H1 (cell line): ENCODE measurements around the gene MINAR1. TPM values are rescaled to one million over a fixed set of nuclear protein-coding genes. Genes with fewer than 3 reads are reported as not detected.
"Not testable (repeated sequence)": the region's sequence is repeated elsewhere in the genome, so short reads cannot be mapped to it uniquely, and the experiment has no call there.

Experiments used
- CTCF ChIA-PET: fragments of 300-600 bp; sonication (Branson Sonifier 250); formaldehyde crosslinking; loops from one replicate; lab custom pipeline; 2021; ENCODE audit not compliant: partially characterized antibody; lab: Charles Lee
- POLR2A ChIA-PET: fragments of 300-600 bp; sonication (Branson Sonifier 250); formaldehyde crosslinking; loops from one replicate; lab custom pipeline; 2021; ENCODE audit warnings: inconsistent platforms; ENCODE audit not compliant: partially characterized antibody; lab: Charles Lee
- DNase-seq, 2 experiments: peaks; one replicate each; pipeline versions ENCODE4 v3.0.0 to v3.0.0-alpha.2; 2010 to 2022; ENCODE audit warnings: low spot score in 2 of 2, low read depth in 1 of 2, mixed read lengths in 1 of 2
- FAIRE-seq: peaks from 2 replicates; lab custom pipeline; 2011; peaks lifted over from hg19 to GRCh38; lab: Jason Lieb, UNC
- H2AFZ ChIP-seq: 2 replicates; pipeline ENCODE4 v1.8.1; 2012; ENCODE audit warnings: low read length, inconsistent platforms
- H2AK5ac ChIP-seq: 2 replicates; pipeline ENCODE4 v1.6.1; 2013; ENCODE audit warnings: low read depth, low read length
- H2BK120ac ChIP-seq: replicated peaks from 2 replicates; pipeline ENCODE3; 2013; ENCODE audit warnings: low read depth, low read length, inconsistent platforms
- H2BK12ac ChIP-seq: 2 replicates; pipeline ENCODE4 v1.6.1; 2013; ENCODE audit warnings: low read depth, low read length
- H2BK15ac ChIP-seq: 2 replicates; pipeline ENCODE4 v1.6.1; 2013; ENCODE audit warnings: low read length
- H2BK20ac ChIP-seq: 2 replicates; pipeline ENCODE4 v1.6.1; 2013; ENCODE audit warnings: low read length
- H2BK5ac ChIP-seq: 2 replicates; pipeline ENCODE4 v1.6.1; 2013; ENCODE audit warnings: low read depth, low read length
- H3K14ac ChIP-seq: 2 replicates; pipeline ENCODE4 v1.6.1; 2013; ENCODE audit warnings: inconsistent platforms; ENCODE audit not compliant: insufficient read length
- H3K18ac ChIP-seq: 2 replicates; pipeline ENCODE4 v1.6.1; 2013; ENCODE audit warnings: low read length; ENCODE audit errors: extremely low read depth
- H3K23ac ChIP-seq: 2 replicates; pipeline ENCODE4 v1.6.1; 2013; ENCODE audit warnings: inconsistent platforms; ENCODE audit not compliant: insufficient read length
- H3K23me2 ChIP-seq: 2 replicates; pipeline ENCODE4 v1.6.1; 2013; ENCODE audit warnings: low read depth, low read length
- H3K27ac ChIP-seq: 2 replicates; pipeline ENCODE4 v1.6.1; 2011; ENCODE audit warnings: low read depth, low read length, inconsistent platforms
- H3K27me3 ChIP-seq, 4 experiments: replicated peaks in 1 of 4; 1 replicate in 1 of 4; 2 replicates in 3 of 4; pipeline versions ENCODE4 v1.6.1 to v1.8.1; 2011 to 2013; ENCODE audit warnings: low read length in 3 of 4, mild to moderate bottlenecking in 3 of 4, inconsistent platforms in 2 of 4, mixed read lengths in 2 of 4, moderate library complexity in 1 of 4; ENCODE audit not compliant: control insufficient read depth in 3 of 4, insufficient read depth in 3 of 4; ENCODE audit errors: extremely low read depth in 1 of 4
- H3K36me3 ChIP-seq, 4 experiments: 2 replicates each; pipeline versions ENCODE4 v1.6.1 to v1.8.1; 2011 to 2013; ENCODE audit warnings: mild to moderate bottlenecking in 4 of 4, low read length in 3 of 4, moderate library complexity in 2 of 4, control low read depth in 1 of 4, inconsistent platforms in 1 of 4; ENCODE audit not compliant: insufficient read depth in 4 of 4, control insufficient read depth in 2 of 4
- H3K4ac ChIP-seq: replicated peaks from 2 replicates; pipeline ENCODE3; 2013; ENCODE audit warnings: low read length, low read depth, mixed read lengths, inconsistent platforms; ENCODE audit not compliant: insufficient read length
- H3K4me1 ChIP-seq, 4 experiments: replicated peaks in 1 of 4; 1 replicate in 1 of 4; 2 replicates in 3 of 4; pipeline versions ENCODE4 v1.6.1 to v1.8.1; 2011 to 2013; ENCODE audit warnings: low read length in 3 of 4, inconsistent platforms in 2 of 4, mixed read lengths in 1 of 4; ENCODE audit not compliant: insufficient read depth in 4 of 4, control insufficient read depth in 3 of 4
- H3K4me2 ChIP-seq, 2 experiments: 2 replicates each; pipeline versions ENCODE4 v1.6.1 to v1.8.1; 2011 to 2013; ENCODE audit warnings: low read depth in 2 of 2, low read length in 2 of 2, control low read depth in 1 of 2, inconsistent platforms in 1 of 2, mild to moderate bottlenecking in 1 of 2; ENCODE audit not compliant: insufficient read depth in 1 of 2
- H3K4me3 ChIP-seq, 4 experiments: fragments of 200-600, 300-600 bp in 1 of 4; sonication (generic), shearing (Covaris generic), sonication (Bioruptor Twin) in 1 of 4; 2 replicates each; pipeline versions ENCODE4 v1.5.1 to v1.8.1; 2011 to 2016; ENCODE audit warnings: low read length in 4 of 4, low read depth in 3 of 4, control low read depth in 2 of 4, inconsistent platforms in 2 of 4, mild to moderate bottlenecking in 2 of 4, mixed read lengths in 1 of 4, moderate library complexity in 1 of 4; ENCODE audit not compliant: insufficient read depth in 2 of 4; ENCODE audit errors: extremely low read depth in 1 of 4
- H3K56ac ChIP-seq: replicated peaks from 2 replicates; pipeline ENCODE3; 2013; ENCODE audit warnings: low read depth, mild to moderate bottlenecking, mixed read lengths, low read length, inconsistent platforms; ENCODE audit not compliant: insufficient read length
- H3K79me1 ChIP-seq: 2 replicates; pipeline ENCODE4 v1.6.1; 2013; ENCODE audit warnings: low read depth, low read length, control low read depth
- H3K79me2 ChIP-seq, 2 experiments: 2 replicates each; pipeline versions ENCODE4 v1.6.1 to v1.8.1; 2012 to 2013; ENCODE audit warnings: low read length in 2 of 2, mild to moderate bottlenecking in 2 of 2, inconsistent platforms in 1 of 2; ENCODE audit not compliant: insufficient read depth in 2 of 2, control insufficient read depth in 1 of 2
- H3K9ac ChIP-seq, 4 experiments: replicated peaks in 1 of 4; 1 replicate in 1 of 4; 2 replicates in 3 of 4; pipeline versions ENCODE4 v1.6.1 to v1.8.1; 2011 to 2013; ENCODE audit warnings: low read depth in 3 of 4, low read length in 3 of 4, control low read depth in 2 of 4, mild to moderate bottlenecking in 2 of 4, moderate library complexity in 2 of 4, inconsistent platforms in 1 of 4; ENCODE audit errors: extremely low read depth in 1 of 4
- H3K9me3 ChIP-seq, 2 experiments: 2 replicates each; pipeline versions ENCODE4 v1.6.1 to v1.8.1; 2012 to 2013; ENCODE audit warnings: mild to moderate bottlenecking in 2 of 2, moderate library complexity in 2 of 2, control low read depth in 1 of 2, inconsistent platforms in 1 of 2, low read depth in 1 of 2, low read length in 1 of 2, mixed read lengths in 1 of 2; ENCODE audit not compliant: insufficient read depth in 2 of 2
- H4K20me1 ChIP-seq, 2 experiments: replicated peaks in 1 of 2; 2 replicates each; pipeline versions ENCODE3 to v1.8.1; 2011 to 2013; ENCODE audit warnings: inconsistent platforms in 2 of 2, low read length in 2 of 2, mild to moderate bottlenecking in 1 of 2; ENCODE audit not compliant: insufficient read depth in 2 of 2, control insufficient read depth in 1 of 2
- H4K5ac ChIP-seq: 2 replicates; pipeline ENCODE4 v1.6.1; 2013; ENCODE audit warnings: low read length, low read depth, mixed read lengths, inconsistent platforms; ENCODE audit not compliant: insufficient read length
- H4K8ac ChIP-seq: 2 replicates; pipeline ENCODE4 v1.8.0; 2013; ENCODE audit warnings: mild to moderate bottlenecking, moderate library complexity, low read length, inconsistent platforms; ENCODE audit not compliant: insufficient read depth; ENCODE audit errors: extremely low read depth
- H4K91ac ChIP-seq: replicated peaks from 2 replicates; pipeline ENCODE3; 2013; ENCODE audit warnings: low read length, mixed read lengths, inconsistent platforms; ENCODE audit not compliant: insufficient read length
- EZH2 ChIP-seq: fragments of 200-600 bp; sonication (generic); IDR thresholded peaks from 2 replicates; pipeline ENCODE4 v1.7.1; 2012; ENCODE audit warnings: low read depth, mild to moderate bottlenecking, moderate library complexity, low read length, inconsistent platforms; ENCODE audit not compliant: severe bottlenecking
- SRF ChIP-seq: IDR thresholded peaks from 2 replicates; pipeline ENCODE4 v1.6.1; 2011; ENCODE audit warnings: mild to moderate bottlenecking, low read depth, low read length, moderate library complexity
- TEAD4 ChIP-seq: IDR thresholded peaks from 2 replicates; pipeline ENCODE4 v1.6.1; 2012; ENCODE audit warnings: low read depth, low read length, inconsistent platforms, mixed read lengths
- WGBS, 2 experiments: shearing (Covaris generic) in 1 of 2; methylation state at CpG; one replicate each; pipeline versions ENCODE4 v1.1.6 to v1.1.7; 2013 to 2015; ENCODE audit warnings: low lambda C conversion rate in 2 of 2, mixed read lengths in 2 of 2, inconsistent platforms in 1 of 2, low coverage in 1 of 2, missing lambda C conversion rate in 1 of 2; ENCODE audit not compliant: insufficient replicate concordance in 2 of 2, insufficient coverage in 1 of 2, insufficient read length in 1 of 2; ENCODE audit errors: extremely low coverage in 1 of 2, missing lambda C conversion rate in 1 of 2; 5-methylcytosine and 5-hydroxymethylcytosine counted together
- polyA plus RNA-seq, 7 experiments: library from polyadenylated mRNA; depleted of rRNA in 3 of 7; stranded (reverse) in 5 of 7; unstranded in 2 of 7; fragments of >200 nt in 5 of 7; fragments of 200-250 nt in 2 of 7; gene quantifications; 1 replicate in 5 of 7; 2 replicates in 1 of 7; 4 replicates in 1 of 7; pipeline versions ENCODE4 v1.2.1 to v1.2.3, GENCODE V29; 2011 to 2013; ENCODE audit warnings: missing spikeins in 2 of 7, mixed read lengths in 2 of 7
- total RNA-seq: library from RNA; stranded (reverse); fragmentation: NEBNext Ultra II Directional; extraction: Animal tissue kit (Norgen Biotek cat#: 25700); gene quantifications from 2 replicates; pipeline ENCODE4 v1.2.1, GENCODE V29; 2021

The MINAR1 gene
- total and polyA plus RNA-seq, 2 of the 8 experiments (the other 6 are each of a cell fraction or from before 2014, with no cell fraction given): 0.17 to 0.67 TPM

DNA sequence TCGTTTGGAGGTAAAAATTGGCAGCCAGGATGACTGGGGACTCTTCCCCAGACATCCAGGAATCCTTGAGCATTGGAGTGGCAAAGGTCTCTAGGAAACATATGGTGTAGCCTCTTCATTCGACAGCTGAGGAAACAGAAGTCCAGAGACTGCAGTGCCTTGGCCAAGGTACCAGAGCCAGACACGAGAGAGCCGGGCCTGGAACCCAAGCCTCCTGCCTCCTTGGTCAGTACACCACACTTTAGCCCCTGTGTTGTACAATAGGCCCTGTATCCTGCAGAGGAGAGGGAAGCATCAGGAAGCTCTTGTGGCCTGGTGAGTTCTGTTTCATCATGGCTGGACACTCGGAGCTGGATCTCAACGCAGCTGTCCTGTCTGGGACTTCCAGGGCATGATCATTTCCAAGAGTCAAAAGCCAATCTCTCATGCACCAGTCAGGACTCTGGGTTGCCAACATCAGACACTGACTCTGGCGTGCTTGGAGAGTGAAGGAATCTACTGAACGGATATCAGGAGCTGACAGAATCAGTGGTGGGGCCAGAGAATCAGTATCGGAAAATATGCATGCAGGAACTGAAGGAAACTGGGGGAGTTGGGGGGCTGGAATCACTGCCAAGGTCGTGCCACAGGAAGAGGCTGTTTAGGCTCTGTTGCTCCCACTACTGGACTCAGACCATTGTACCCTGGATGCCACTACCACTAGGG is 6.4 kb upstream of the MINAR1 start (continued):
- TF ChIP-seq EZH2: no peak
- TF ChIP-seq SRF: no peak
- TF ChIP-seq TEAD4: no peak

DNA sequence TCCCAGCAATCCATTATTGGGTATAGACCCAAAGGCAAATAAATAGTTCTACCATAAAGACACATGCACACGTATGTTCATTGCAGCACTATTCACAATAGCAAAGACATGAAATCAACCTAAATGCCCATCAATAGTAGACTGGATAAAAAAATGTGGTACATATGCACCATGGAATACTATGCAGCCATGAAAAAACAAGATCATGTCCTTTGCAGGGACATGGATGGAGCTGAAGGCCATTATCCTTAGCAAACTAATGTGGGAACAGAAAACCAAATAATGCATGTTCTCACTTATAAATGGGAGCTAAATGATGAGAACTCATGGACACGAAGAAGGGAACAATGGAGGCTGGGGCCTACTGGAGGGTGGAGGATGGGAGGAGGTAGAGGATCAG is 5.2 kb upstream of the MINAR1 start:
- not testable (repeated sequence) for H3K4me3 ChIP-seq, H3K79me2 ChIP-seq, FAIRE-seq, H3K36me3 ChIP-seq, H2BK15ac ChIP-seq, H2BK120ac ChIP-seq, H3K23ac ChIP-seq, DNase-seq, H2BK5ac ChIP-seq, H3K27ac ChIP-seq, H4K91ac ChIP-seq, H3K4me2 ChIP-seq, H3K18ac ChIP-seq, H2AK5ac ChIP-seq, H3K4me1 ChIP-seq, H3K9ac ChIP-seq, H4K20me1 ChIP-seq, H3K79me1 ChIP-seq, H2AFZ ChIP-seq, H3K23me2 ChIP-seq, H4K8ac ChIP-seq, H4K5ac ChIP-seq, H2BK20ac ChIP-seq, H2BK12ac ChIP-seq, H3K9me3 ChIP-seq, H3K14ac ChIP-seq, H3K56ac ChIP-seq, H3K4ac ChIP-seq
- POLR2A ChIA-PET: interaction anchor here (1.4 kb wide), 1 partner anchor 10 kb away, joined by 3 read pairs; no protein-coding TSS in a partner anchor
- CTCF ChIA-PET: interaction anchor here (0.9 to 2.2 kb wide), 7 partner anchors 10 to 426 kb away, joined by 3 to 12 read pairs (median 3); no protein-coding TSS in a partner anchor
- H3K27me3 ChIP-seq: peaks cover 18 to 26% (median 23%) of the 10 kb centered on the region in 4 experiments
- 88% methylated on average over 2 of the region's 2 CpGs; no CpG with 5 or more reads in 1 of the 2 experiments for WGBS, 2 experiments
